SK-N-SH (cell line): Measurements from ENCODE around the gene RTN4RL1. TPM values are rescaled to one million over a fixed set of nuclear protein-coding genes. Genes with fewer than 3 reads are reported as not detected.

Experiments used
- CTCF ChIA-PET: fragments of 300-600, 350-600 bp; formaldehyde crosslinking; extraction: SDS; loops from one replicate; lab custom pipeline; 2021; lab: Yijun Ruan, JAX
- POLR2A ChIA-PET: fragments of 350-600 bp; sonication (Branson Sonifier 250); formaldehyde crosslinking; extraction: SDS; loops from one replicate; lab custom pipeline; 2020; ENCODE audit warnings: antibody characterized with exemption, inconsistent platforms; lab: Yijun Ruan, JAX
- DNase-seq: peaks from one replicate; pipeline ENCODE4 v3.0.0; 2012
- H2AFZ ChIP-seq: fragments of 200-600 bp; sonication (generic); 2 replicates; pipeline ENCODE4 v1.8.1; 2016; ENCODE audit warnings: antibody characterized with exemption, mild to moderate bottlenecking, low read depth
- H3F3A ChIP-seq: fragments of 200-600 bp; sonication (generic); replicated peaks from 2 replicates; pipeline ENCODE3; 2016; ENCODE audit warnings: antibody characterized with exemption, mild to moderate bottlenecking; ENCODE audit not compliant: insufficient read depth
- H3K27ac ChIP-seq, 2 experiments: fragments of 200-500 bp in 1 of 2; fragments of 200-600 bp in 1 of 2; sonication (Bioruptor generic) in 1 of 2; sonication (generic), shearing (Covaris generic) in 1 of 2; 2 replicates each; pipeline versions ENCODE4 v1.5.1 to v1.6.1; 2014 to 2016; ENCODE audit warnings: low read depth in 2 of 2, inconsistent platforms in 1 of 2, low read length in 1 of 2, mild to moderate bottlenecking in 1 of 2, mixed read lengths in 1 of 2
- H3K27me3 ChIP-seq: fragments of 200-600 bp; sonication (generic), shearing (Covaris generic); 2 replicates; pipeline ENCODE4 v1.6.1; 2016; ENCODE audit warnings: mixed run types; ENCODE audit not compliant: insufficient read depth
- H3K36me3 ChIP-seq, 2 experiments: fragments of 200-500 bp in 1 of 2; fragments of 200-600 bp in 1 of 2; sonication (Bioruptor generic) in 1 of 2; sonication (generic) in 1 of 2; replicated peaks in 1 of 2; 2 replicates each; pipeline versions ENCODE3 to v1.5.1; 2014 to 2016; ENCODE audit warnings: low read length in 1 of 2, mild to moderate bottlenecking in 1 of 2; ENCODE audit not compliant: insufficient read depth in 2 of 2, control insufficient read depth in 1 of 2
- H3K4me1 ChIP-seq, 2 experiments: fragments of 200-500 bp in 1 of 2; fragments of 200-600 bp in 1 of 2; sonication (Bioruptor generic) in 1 of 2; sonication (generic), shearing (Covaris generic) in 1 of 2; 2 replicates each; pipeline versions ENCODE4 v1.5.1 to v1.6.1; 2014 to 2016; ENCODE audit warnings: low read depth in 1 of 2, low read length in 1 of 2, mixed run types in 1 of 2; ENCODE audit not compliant: insufficient read depth in 2 of 2, control insufficient read depth in 1 of 2
- H3K4me2 ChIP-seq: fragments of 200-600 bp; sonication (generic), shearing (Covaris generic); 2 replicates; pipeline ENCODE4 v1.6.1; 2017; ENCODE audit warnings: mixed run types
- H3K4me3 ChIP-seq, 2 experiments: fragments of 200-500 bp in 1 of 2; fragments of 200-600 bp in 1 of 2; sonication (Bioruptor generic) in 1 of 2; sonication (generic), shearing (Covaris generic) in 1 of 2; 2 replicates each; pipeline versions ENCODE4 v1.5.1 to v1.8.1; 2014 to 2016; ENCODE audit warnings: low read depth in 2 of 2, inconsistent platforms in 1 of 2, low read length in 1 of 2, mild to moderate bottlenecking in 1 of 2, mixed read lengths in 1 of 2, moderate library complexity in 1 of 2
- H3K79me2 ChIP-seq: fragments of 200-600 bp; sonication (generic); 2 replicates; pipeline ENCODE4 v1.8.1; 2017; ENCODE audit warnings: mild to moderate bottlenecking; ENCODE audit not compliant: insufficient read depth
- H3K9ac ChIP-seq: fragments of 200-600 bp; sonication (generic); 2 replicates; pipeline ENCODE4 v1.6.1; 2017; ENCODE audit warnings: mixed run types
- H3K9me2 ChIP-seq: fragments of 200-600 bp; sonication (generic); 2 replicates; pipeline ENCODE4 v1.6.1; 2017; ENCODE audit warnings: mixed run types
- H3K9me3 ChIP-seq: fragments of 200-600 bp; sonication (generic); 2 replicates; pipeline ENCODE4 v1.6.1; 2017; ENCODE audit warnings: mixed run types, mild to moderate bottlenecking, moderate library complexity
- H4K20me1 ChIP-seq: fragments of 200-600 bp; sonication (generic); 2 replicates; pipeline ENCODE4 v1.6.1; 2017; ENCODE audit warnings: mild to moderate bottlenecking, mixed run types; ENCODE audit not compliant: insufficient read depth
- ELF1 ChIP-seq: IDR thresholded peaks from 2 replicates; pipeline ENCODE4 v1.4.0; 2012
- FOXJ3 ChIP-seq: sonication (generic); formaldehyde crosslinking; IDR thresholded peaks from 2 replicates; pipeline ENCODE4 v1.5.1; 2020; ENCODE audit warnings: mild to moderate bottlenecking, missing genetic modification reagents
- FOXM1 ChIP-seq: IDR thresholded peaks from 2 replicates; pipeline ENCODE4 v1.4.0; 2012; ENCODE audit warnings: low read depth, mild to moderate bottlenecking
- GABPA ChIP-seq: IDR thresholded peaks from 2 replicates; pipeline ENCODE4 v1.4.0; 2012; ENCODE audit warnings: low read depth, mild to moderate bottlenecking
- GATA2 ChIP-seq: sonication (generic); formaldehyde crosslinking; IDR thresholded peaks from 2 replicates; pipeline ENCODE4 v1.5.0; 2020; ENCODE audit warnings: mild to moderate bottlenecking, missing genetic modification reagents
- MEF2A ChIP-seq: IDR thresholded peaks from 2 replicates; pipeline ENCODE4 v1.4.0; 2012; ENCODE audit warnings: low read depth, borderline replicate concordance
- NRF1 ChIP-seq: IDR thresholded peaks from 2 replicates; pipeline ENCODE4 v1.6.1; 2012; ENCODE audit warnings: low read depth, mild to moderate bottlenecking, low read length
- PBX3 ChIP-seq: IDR thresholded peaks from 2 replicates; pipeline ENCODE4; 2012
- POLR2AphosphoS5 ChIP-seq: IDR thresholded peaks from 2 replicates; pipeline ENCODE4 v1.6.1; 2012; ENCODE audit warnings: low read depth, low read length
- RAD21 ChIP-seq: IDR thresholded peaks from 2 replicates; pipeline ENCODE4 v1.6.1; 2012; ENCODE audit warnings: mild to moderate bottlenecking, low read length
- REST ChIP-seq: IDR thresholded peaks from 2 replicates; pipeline ENCODE4 v1.6.1; 2012; ENCODE audit warnings: mild to moderate bottlenecking, low read depth, low read length, moderate library complexity
- RXRA ChIP-seq: IDR thresholded peaks from 2 replicates; pipeline ENCODE4 v1.4.0; 2012; ENCODE audit warnings: low read depth, mild to moderate bottlenecking, borderline replicate concordance
- TCF12 ChIP-seq: IDR thresholded peaks from 2 replicates; pipeline ENCODE4 v1.4.0; 2012
- USF1 ChIP-seq: IDR thresholded peaks from 2 replicates; pipeline ENCODE4 v1.4.0; 2012; ENCODE audit warnings: low read depth, borderline replicate concordance
- YY1 ChIP-seq: IDR thresholded peaks from 2 replicates; pipeline ENCODE4 v1.4.0; 2012; ENCODE audit warnings: low read depth, mild to moderate bottlenecking
- WGBS: methylation state at CpG from one replicate; pipeline ENCODE4 v1.1.6; 2017; ENCODE audit warnings: low lambda C conversion rate; 5-methylcytosine and 5-hydroxymethylcytosine counted together
- polyA plus RNA-seq, 3 experiments: library from polyadenylated mRNA; depleted of rRNA; stranded (reverse); fragments of >200 nt; gene quantifications; 2 replicates each; pipeline ENCODE4 v1.2.3, GENCODE V29; 2012
- TF ChIP-seq, protein P1 (sequence below): IDR thresholded peaks from 2 replicates; pipeline ENCODE4 v1.4.0; 2012; ENCODE audit warnings: low read depth
- TF ChIP-seq, protein P2 (sequence below): fragments of 150-350 bp; IDR thresholded peaks from 2 replicates; pipeline ENCODE4 v1.6.1; 2016; ENCODE audit warnings: mild to moderate bottlenecking, low read depth, low read length

RTN4RL1 gene
- polyA plus RNA-seq, 1 of the 3 experiments (the other 2 are of a cell fraction), result 0.07 TPM

DNA sequence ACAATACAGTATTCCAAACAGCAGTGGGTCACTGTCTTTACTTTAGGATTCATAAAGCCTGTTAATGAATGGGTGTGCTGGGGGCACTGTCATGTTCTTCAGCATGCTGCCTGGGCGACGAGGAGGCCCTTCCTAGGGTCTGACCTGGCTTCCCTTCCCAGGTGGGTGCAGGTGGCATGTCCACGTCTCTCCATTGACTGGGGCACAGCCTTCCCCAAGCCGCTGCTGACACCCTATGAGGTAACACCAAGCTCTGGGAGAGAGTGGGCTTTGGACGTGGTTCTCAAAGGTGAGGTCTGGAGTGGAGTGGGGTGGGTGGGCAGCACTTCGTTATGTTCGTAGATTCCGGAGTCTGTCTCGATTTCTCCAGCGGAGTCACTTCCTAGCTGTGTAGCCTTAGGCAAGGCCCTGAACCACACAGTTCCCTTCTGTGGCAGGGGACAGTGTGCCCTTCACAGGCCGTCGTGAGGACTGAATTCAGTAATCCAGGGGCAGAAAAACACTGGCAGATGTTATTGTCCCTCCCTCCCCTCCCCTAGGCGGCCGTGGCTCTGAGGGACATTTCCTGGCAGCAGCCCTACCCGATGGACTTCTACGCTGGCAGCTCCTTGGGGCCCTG, 15.9 kb upstream of the RTN4RL1 start (continued):
- no peak for TF ChIP-seq USF1
- no peak for TF ChIP-seq TCF12
- no peak for TF ChIP-seq YY1
- no peak for TF ChIP-seq FOXJ3

DNA sequence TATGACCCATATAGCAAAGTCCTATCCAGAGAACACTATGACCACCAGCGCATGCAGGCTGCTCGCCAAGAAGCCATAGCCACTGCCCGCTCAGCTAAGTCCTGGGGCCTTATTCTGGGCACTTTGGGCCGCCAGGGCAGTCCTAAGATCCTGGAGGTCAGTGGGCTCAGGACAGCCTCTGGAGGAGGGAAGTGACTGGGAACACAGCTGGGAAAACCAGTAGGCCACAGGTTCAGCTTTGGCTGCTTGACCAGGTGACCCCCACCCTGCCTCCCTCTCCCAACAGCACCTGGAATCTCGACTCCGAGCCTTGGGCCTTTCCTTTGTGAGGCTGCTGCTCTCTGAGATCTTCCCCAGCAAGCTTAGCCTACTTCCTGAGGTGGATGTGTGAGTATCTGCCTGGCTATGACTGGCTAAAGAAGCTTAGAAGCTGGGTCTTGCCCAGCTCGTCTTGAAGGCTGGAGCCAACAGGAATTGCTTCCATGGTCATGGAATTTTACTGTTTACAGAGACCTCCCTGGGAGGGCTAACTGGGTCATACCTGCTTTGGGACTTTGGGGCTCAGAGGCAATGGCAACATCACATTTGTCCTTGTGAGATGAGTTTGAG, 15.2 kb upstream of the RTN4RL1 start:
- peak overlapping the region in 1 of 2 experiments; percentile 92; a peak in 1 of 4 replicates for H3K27ac ChIP-seq
- no peak overlapping the region for H3K4me3 ChIP-seq
- H3F3A ChIP-seq, result peaks cover 12% of the 10 kb centered on the region
- 65% methylated on average over 3 of the region's 7 CpGs for WGBS
- H4K20me1 ChIP-seq, result no peaks in the 10 kb centered on the region
- H3K4me1 ChIP-seq, result peaks cover 20 to 21% of the 10 kb centered on the region in 2 experiments; a peak in 3 of 4 replicates
- POLR2A ChIA-PET, result interaction anchor here (1.3 kb wide), 1 partner anchor 132 kb away, joined by 4 read pairs; no protein-coding TSS in a partner anchor
- no peaks in the 10 kb centered on the region for H3K9me3 ChIP-seq
- no peak overlapping the region for H2AFZ ChIP-seq
- H3K9me2 ChIP-seq, result no peaks in the 10 kb centered on the region
- H3K9ac ChIP-seq, result no peak overlapping the region
- no peaks in the 10 kb centered on the region for H3K27me3 ChIP-seq
- CTCF ChIA-PET, result interaction anchor here (0.8 to 2.8 kb wide), 11 partner anchors 9 to 205 kb away, joined by 3 to 20 read pairs (median 4); partner anchors contain the start of genes DPH1, HIC1 and RTN4RL1
- H3K79me2 ChIP-seq, result peaks cover 28% of the 10 kb centered on the region
- H3K36me3 ChIP-seq, result peaks cover 4 to 26% of the 10 kb centered on the region in 2 experiments
- H3K4me2 ChIP-seq, result no peak overlapping the region
- TF ChIP-seq MEF2A, result no peak
- TF ChIP-seq FOXM1, result no peak
- no peak for DNase-seq

DNA sequence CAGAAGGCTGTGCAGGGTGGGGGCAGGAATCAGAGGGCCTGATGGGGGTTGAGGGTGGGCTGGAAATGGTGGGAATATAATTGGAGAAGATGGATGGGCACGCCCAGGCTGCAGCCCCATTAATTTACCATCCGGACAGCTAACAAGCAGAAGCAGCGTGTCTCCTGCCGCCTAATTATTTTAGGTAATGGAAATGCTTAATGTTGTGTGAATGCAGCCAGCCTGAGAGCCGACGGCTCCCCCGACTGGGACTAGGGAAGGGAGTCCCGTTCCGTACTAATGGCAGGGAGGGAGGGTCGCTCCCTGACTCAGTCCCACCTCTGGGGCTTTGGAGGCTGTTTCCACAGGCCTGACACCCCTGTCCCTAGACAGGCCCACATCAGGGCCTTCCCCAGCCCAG, 12.0 kb upstream of the RTN4RL1 start:
- no peak overlapping the region for H3K9ac ChIP-seq
- peaks cover 4 to 8% of the 10 kb centered on the region in 2 experiments; a peak in 1 of 4 replicates for H3K4me1 ChIP-seq
- H3K79me2 ChIP-seq, result peaks cover 10% of the 10 kb centered on the region; the same call in 1 of the 2 replicates
- H3K27me3 ChIP-seq, result no peaks in the 10 kb centered on the region
- no peak overlapping the region for H3K4me3 ChIP-seq
- ChIA-PET CTCF (interaction anchor here (1.3 to 2.0 kb wide), 2 partner anchors 128 to 132 kb away, joined by 5 to 8 read pairs; no protein-coding TSS in a partner anchor), POLR2A (no interaction called here)
- H2AFZ ChIP-seq, result no peak overlapping the region
- H3K4me2 ChIP-seq, result no peak overlapping the region
- H3F3A ChIP-seq, result no peaks in the 10 kb centered on the region
- no peak overlapping the region for H3K27ac ChIP-seq
- H3K36me3 ChIP-seq, result peaks cover 0 to 21% of the 10 kb centered on the region in 2 experiments
- no peak for DNase-seq
- 93% methylated on average over 8 of the region's 10 CpGs for WGBS
- no peaks in the 10 kb centered on the region for H3K9me2 ChIP-seq
- H4K20me1 ChIP-seq, result no peaks in the 10 kb centered on the region
- H3K9me3 ChIP-seq, result no peaks in the 10 kb centered on the region
- no peak for TF ChIP-seq REST
- TF ChIP-seq RXRA, result no peak
- TF ChIP-seq, protein P1, sequence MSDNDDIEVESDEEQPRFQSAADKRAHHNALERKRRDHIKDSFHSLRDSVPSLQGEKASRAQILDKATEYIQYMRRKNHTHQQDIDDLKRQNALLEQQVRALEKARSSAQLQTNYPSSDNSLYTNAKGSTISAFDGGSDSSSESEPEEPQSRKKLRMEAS, result no peak
- TF ChIP-seq, protein P2, sequence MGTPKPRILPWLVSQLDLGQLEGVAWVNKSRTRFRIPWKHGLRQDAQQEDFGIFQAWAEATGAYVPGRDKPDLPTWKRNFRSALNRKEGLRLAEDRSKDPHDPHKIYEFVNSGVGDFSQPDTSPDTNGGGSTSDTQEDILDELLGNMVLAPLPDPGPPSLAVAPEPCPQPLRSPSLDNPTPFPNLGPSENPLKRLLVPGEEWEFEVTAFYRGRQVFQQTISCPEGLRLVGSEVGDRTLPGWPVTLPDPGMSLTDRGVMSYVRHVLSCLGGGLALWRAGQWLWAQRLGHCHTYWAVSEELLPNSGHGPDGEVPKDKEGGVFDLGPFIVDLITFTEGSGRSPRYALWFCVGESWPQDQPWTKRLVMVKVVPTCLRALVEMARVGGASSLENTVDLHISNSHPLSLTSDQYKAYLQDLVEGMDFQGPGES, result no peak
- no peak for TF ChIP-seq GATA2 (CRISPR knock-in tag)
- no peak for TF ChIP-seq GABPA
- TF ChIP-seq ELF1, result no peak
- TF ChIP-seq RAD21, result no peak
- TF ChIP-seq POLR2AphosphoS5, result no peak
- TF ChIP-seq PBX3, result no peak
- no peak for TF ChIP-seq USF1
- TF ChIP-seq NRF1, result no peak
